GM12865 (cell line): ENCODE results near the gene TBC1D2B.

Experiments
- DNase-seq: peaks from one replicate; pipeline ENCODE4 v3.0.0; 2010; ENCODE audit warnings: low read depth
- H3K4me3 ChIP-seq: 2 replicates; pipeline ENCODE4 v1.5.1; 2011; ENCODE audit warnings: mild to moderate bottlenecking, low read depth, low read length, control low read depth
- TF ChIP-seq, protein P1 (sequence below): IDR thresholded peaks from 2 replicates; pipeline ENCODE4 v1.5.1; 2011; ENCODE audit warnings: low read length, control low read depth, low read depth, inconsistent platforms; ENCODE audit not compliant: insufficient read depth; ENCODE audit errors: missing control alignments

TBC1D2B gene

DNA sequence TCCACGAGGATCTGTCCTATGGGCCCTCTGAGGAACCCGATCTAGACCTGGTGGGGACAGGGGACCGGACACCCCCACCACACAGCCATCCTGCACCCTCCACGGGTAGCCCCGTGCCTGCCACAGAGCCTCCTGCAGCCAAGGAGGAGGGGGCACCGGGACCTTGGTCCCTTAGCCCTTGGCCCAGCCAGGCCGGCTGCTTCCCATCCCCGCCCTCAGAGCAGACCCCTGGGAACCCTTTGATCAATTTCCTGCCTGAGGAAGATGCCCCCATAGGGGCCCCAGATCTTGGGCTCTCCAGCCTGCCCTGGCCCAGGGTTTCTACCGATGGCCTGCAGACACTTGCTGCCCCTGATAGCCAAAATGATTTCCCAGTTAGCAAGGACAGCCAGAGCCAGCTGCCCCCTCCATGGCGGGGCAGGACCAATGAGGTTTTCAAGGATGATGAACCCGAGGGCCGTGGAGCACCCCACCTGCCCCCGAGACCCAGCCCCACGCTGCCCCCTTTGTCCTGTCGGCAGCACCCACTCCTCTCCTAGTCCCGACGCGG is 91.5 kb downstream of the TBC1D2B start:
- no peak for DNase-seq
- TF ChIP-seq, protein P1, sequence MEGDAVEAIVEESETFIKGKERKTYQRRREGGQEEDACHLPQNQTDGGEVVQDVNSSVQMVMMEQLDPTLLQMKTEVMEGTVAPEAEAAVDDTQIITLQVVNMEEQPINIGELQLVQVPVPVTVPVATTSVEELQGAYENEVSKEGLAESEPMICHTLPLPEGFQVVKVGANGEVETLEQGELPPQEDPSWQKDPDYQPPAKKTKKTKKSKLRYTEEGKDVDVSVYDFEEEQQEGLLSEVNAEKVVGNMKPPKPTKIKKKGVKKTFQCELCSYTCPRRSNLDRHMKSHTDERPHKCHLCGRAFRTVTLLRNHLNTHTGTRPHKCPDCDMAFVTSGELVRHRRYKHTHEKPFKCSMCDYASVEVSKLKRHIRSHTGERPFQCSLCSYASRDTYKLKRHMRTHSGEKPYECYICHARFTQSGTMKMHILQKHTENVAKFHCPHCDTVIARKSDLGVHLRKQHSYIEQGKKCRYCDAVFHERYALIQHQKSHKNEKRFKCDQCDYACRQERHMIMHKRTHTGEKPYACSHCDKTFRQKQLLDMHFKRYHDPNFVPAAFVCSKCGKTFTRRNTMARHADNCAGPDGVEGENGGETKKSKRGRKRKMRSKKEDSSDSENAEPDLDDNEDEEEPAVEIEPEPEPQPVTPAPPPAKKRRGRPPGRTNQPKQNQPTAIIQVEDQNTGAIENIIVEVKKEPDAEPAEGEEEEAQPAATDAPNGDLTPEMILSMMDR, result no peak
- no peak overlapping the region for H3K4me3 ChIP-seq

DNA sequence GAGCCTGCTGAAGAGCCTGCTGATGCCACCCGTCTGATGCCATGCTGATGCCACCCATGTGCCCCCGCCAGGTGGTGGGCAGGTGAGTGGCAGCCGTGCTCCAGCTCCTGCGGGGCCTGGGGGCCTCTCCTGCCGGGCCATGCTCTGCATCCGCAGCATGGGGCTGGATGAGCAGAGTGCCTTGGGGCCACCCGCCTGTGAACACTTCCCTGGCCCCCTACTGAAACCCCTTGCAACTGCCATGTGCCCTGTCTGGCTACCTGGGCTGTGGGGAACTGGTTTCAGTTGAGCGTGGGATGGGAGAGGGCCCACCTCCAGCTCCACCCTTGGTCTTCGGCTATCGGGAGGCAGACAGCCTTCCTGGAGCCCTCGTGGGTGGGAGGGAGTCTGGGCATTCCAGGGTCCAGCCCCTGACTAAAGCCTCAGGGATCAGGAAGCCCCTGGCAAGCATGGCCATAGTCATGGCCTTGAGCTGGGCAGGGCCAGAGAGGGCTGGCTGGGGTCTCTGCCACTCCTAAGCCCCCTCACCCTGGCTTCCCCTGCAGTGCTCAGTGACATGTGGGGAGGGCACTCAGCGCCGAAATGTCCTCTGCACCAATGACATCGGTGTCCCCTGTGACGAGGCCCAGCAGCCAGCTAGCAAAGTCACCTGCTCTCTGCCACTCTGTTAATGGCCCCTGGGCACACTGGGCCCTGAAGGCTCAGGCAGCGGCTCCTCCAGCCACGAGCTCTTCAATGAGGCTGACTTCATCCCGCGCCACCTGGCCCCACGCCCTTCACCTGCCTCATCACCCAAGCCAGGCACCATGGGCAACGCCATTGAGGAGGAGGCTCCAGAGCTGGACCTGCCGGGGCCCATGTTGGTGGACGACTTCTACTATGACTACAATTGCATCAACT is 92.2 kb downstream of the TBC1D2B start:
- TF ChIP-seq, protein P1, result no peak
- DNase-seq, result no peak
- H3K4me3 ChIP-seq, result no peak overlapping the region

DNA sequence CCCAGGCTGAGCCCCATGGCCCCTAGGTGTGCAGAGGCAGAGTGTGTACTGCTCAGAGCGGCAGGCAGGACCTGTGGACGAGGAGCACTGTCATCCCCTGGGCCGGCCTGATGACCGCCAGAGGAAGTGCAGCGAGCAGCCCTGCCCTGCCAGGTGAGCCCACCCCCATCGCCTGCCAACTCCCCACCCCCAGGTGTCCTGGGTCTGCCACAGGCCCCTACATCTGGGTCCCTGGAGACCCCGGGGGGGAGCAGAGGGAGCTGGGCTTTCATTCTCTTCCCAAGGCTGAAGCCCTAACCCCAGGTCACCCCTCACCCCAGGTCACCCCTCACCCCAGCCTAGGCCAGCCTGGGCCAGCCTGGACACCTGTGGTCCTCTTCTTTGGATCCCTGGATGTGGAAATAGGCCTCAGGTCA is 93.1 kb downstream of the TBC1D2B start:
- H3K4me3 ChIP-seq, result no peak overlapping the region
- TF ChIP-seq, protein P1, result no peak
- DNase-seq, result no peak

DNA sequence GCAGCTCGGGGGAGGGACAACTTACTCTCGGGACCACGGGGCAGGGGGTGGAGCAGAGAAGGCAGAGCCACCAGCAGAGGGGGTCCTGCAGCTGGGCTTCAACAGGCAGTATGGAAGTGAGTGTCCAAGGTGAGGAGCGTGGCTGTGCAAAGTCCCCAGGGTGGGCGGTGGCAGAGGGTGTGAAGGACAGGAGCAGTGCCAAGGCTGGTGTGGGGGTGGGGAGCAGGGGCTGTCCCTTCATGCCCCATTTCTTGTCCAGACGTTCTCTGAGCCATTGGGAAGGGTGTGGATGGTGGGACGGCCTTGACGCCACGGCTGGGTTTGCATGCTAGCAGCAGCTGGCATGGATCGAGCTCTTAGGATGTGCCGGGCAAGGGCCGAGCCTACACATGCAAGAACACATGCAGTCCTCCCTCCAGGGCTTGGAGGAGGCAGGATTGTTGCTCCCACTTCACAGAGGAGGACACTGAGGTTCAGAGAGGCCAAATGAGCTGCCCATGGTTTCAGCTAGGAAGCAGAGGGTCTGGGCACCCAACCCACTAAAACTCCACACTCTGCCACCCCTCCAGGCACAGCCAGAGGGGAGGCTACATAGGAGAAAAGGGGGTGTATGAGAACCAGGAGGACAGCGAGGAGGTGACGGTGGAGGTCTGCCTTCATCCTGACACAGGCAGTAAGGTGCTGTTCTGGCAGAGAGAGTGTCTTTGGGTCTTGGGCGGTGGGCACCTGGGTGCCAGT is 93.6 kb downstream of the TBC1D2B start:
- DNase-seq, result no peak
- H3K4me3 ChIP-seq, result no peak overlapping the region
- TF ChIP-seq, protein P1, result no peak

DNA sequence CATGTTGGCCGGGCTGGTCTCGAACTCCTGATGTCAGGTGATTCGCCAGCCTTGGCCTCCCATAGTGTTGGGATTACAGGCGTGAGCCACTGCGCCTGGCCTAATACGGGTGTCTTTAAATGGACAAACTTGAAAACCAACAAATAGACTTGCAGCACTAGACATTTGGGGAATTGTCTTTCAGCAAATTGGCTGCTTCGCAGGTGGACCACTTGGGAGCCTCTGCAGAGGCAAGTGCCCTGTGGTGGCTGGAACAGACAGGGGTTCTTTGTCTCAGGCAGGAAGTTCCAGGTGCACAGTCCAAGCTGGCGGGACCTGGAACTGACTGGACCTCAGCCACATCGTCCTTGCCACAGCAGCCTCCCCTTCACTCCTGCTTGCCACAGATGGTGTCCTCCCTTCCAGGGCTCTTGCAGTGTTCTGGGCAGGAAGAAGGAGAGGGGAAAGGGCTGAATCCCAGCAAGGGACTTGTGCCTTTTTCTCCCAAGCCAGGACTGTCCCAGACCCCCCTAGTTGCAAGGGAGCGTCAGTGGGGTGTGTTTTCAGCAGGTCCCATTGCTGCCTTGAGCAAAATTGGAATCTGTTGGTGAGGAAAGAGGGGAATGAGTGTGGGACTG is 94.3 kb downstream of the TBC1D2B start:
- H3K4me3 ChIP-seq, result no peak overlapping the region
- TF ChIP-seq, protein P1, result no peak
- DNase-seq, result no peak

DNA sequence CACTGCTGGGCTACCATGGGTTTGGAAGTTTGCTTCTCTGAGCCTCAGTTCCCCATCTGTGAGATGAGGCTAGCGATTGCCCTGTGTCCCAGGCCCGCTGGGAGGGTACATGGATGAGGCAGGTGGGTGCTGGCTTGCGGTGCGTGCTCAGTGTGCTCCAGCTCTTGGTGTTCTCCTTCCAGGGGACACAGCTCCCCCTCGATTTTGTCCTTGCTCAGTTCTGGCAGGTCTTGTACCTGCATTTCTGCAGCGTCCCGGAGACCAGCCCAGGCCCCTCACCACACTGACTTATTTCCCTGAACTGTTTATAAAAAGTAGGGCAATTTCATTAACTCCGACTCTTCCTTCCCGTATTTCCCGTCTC is 95.4 kb downstream of the TBC1D2B start:
- TF ChIP-seq, protein P1, result no peak
- DNase-seq, result no peak
- no peak overlapping the region for H3K4me3 ChIP-seq
